ENCODE measurements around the gene KLHDC7A.

Gene KLHDC7A

GRCh38 chr1:18508084-18508483, 27.4 kb downstream of the KLHDC7A start:
- Histone ChIP-seq H3K4me3 (replicated peaks; ENCODE audit: insufficient read depth, low read length) (no peak overlapping the region), H3K27me3 (ENCODE audit: insufficient read depth, poor library complexity, severe bottlenecking) (no peaks in the 10 kb centered on the region), H3K27ac (replicated peaks) (no peak overlapping the region)
- no peak for DNase-seq (ENCODE audit: low read depth in 1 of 2, low spot score in 1 of 2)
- TF ChIP-seq POLR2AphosphoS5 (IDR thresholded peaks at IDR 0.05; ENCODE audit: low read depth), result no peak
- TF ChIP-seq GABPA (IDR thresholded peaks at IDR 0.05; ENCODE audit: low read depth), result no peak
- no peak for TF ChIP-seq REST (IDR thresholded peaks at IDR 0.05; ENCODE audit: insufficient replicate concordance, low read depth)
- TF ChIP-seq SPI1 (IDR thresholded peaks at IDR 0.05; ENCODE audit: borderline replicate concordance, low read depth), result no peak
- no peak for TF ChIP-seq CTCF (IDR thresholded peaks at IDR 0.05; ENCODE audit: insufficient read depth, low read length)

- no peak overlapping the region for H3K4me3 ChIP-seq (replicated peaks; ENCODE audit: insufficient read depth, low read length)
- no peak for TF ChIP-seq CTCF (IDR thresholded peaks at IDR 0.05; ENCODE audit: insufficient read depth, low read length)
- TF ChIP-seq GABPA (IDR thresholded peaks at IDR 0.05; ENCODE audit: low read depth), result no peak
- TF ChIP-seq SPI1 (IDR thresholded peaks at IDR 0.05; ENCODE audit: borderline replicate concordance, low read depth), result no peak
- TF ChIP-seq POLR2AphosphoS5 (IDR thresholded peaks at IDR 0.05; ENCODE audit: low read depth), result no peak
- no peak for TF ChIP-seq REST (IDR thresholded peaks at IDR 0.05; ENCODE audit: insufficient replicate concordance, low read depth)
- H3K27ac ChIP-seq (replicated peaks), result no peak overlapping the region
- DNase-seq (ENCODE audit: low read depth in 1 of 2, low spot score in 1 of 2), result no peak
- no peaks in the 10 kb centered on the region for H3K27me3 ChIP-seq (ENCODE audit: insufficient read depth, poor library complexity, severe bottlenecking)
Observed at GRCh38 chr1:18511149-18511873, 30.6 kb downstream of the KLHDC7A start.

- H3K4me3 ChIP-seq (replicated peaks; ENCODE audit: insufficient read depth, low read length), result no peak overlapping the region
- no peaks in the 10 kb centered on the region for H3K27me3 ChIP-seq (ENCODE audit: insufficient read depth, poor library complexity, severe bottlenecking)
- no peak for DNase-seq (ENCODE audit: low read depth in 1 of 2, low spot score in 1 of 2)
- H3K27ac ChIP-seq (replicated peaks), result no peak overlapping the region
- no peak for TF ChIP-seq GABPA (IDR thresholded peaks at IDR 0.05; ENCODE audit: low read depth)
- no peak for TF ChIP-seq REST (IDR thresholded peaks at IDR 0.05; ENCODE audit: insufficient replicate concordance, low read depth)
- no peak for TF ChIP-seq POLR2AphosphoS5 (IDR thresholded peaks at IDR 0.05; ENCODE audit: low read depth)
- TF ChIP-seq SPI1 (IDR thresholded peaks at IDR 0.05; ENCODE audit: borderline replicate concordance, low read depth), result no peak
- no peak for TF ChIP-seq CTCF (IDR thresholded peaks at IDR 0.05; ENCODE audit: insufficient read depth, low read length)
Observed at GRCh38 chr1:18511874-18512150, 31.1 kb downstream of the KLHDC7A start.
